H9 (cell line): ENCODE measurements around the gene HMGA1. TPM values are rescaled to one million over a fixed set of nuclear protein-coding genes. Genes with fewer than 3 reads are reported as not detected.

Source experiments
- DNase-seq: peaks from one replicate; pipeline ENCODE4 v3.0.0-alpha.2; 2017
- H2AFZ ChIP-seq: one replicate; pipeline ENCODE4 v1.6.1; 2013; ENCODE audit warnings: mild to moderate bottlenecking, low read length, control low read depth, moderate library complexity
- H2AK5ac ChIP-seq: 2 replicates; pipeline ENCODE4 v1.6.1; 2013; ENCODE audit warnings: low read length, control low read depth, mixed read lengths; ENCODE audit not compliant: insufficient read length
- H2BK120ac ChIP-seq: one replicate; pipeline ENCODE4 v1.6.1; 2013; ENCODE audit warnings: low read depth, mild to moderate bottlenecking, low read length, control low read depth, inconsistent platforms; ENCODE audit not compliant: poor library complexity, severe bottlenecking
- H2BK12ac ChIP-seq: 2 replicates; pipeline ENCODE4 v1.6.1; 2013; ENCODE audit warnings: low read length, control low read depth, mixed read lengths, low read depth; ENCODE audit not compliant: insufficient read length
- H2BK15ac ChIP-seq: 2 replicates; pipeline ENCODE4 v1.6.1; 2013; ENCODE audit warnings: low read depth, low read length, control low read depth
- H2BK20ac ChIP-seq: one replicate; pipeline ENCODE4 v1.6.1; 2013; ENCODE audit warnings: low read depth, mild to moderate bottlenecking, low read length, control low read depth, inconsistent platforms; ENCODE audit not compliant: poor library complexity, severe bottlenecking
- H2BK5ac ChIP-seq: 2 replicates; pipeline ENCODE4 v1.6.1; 2013; ENCODE audit warnings: low read length, control low read depth, mixed read lengths; ENCODE audit not compliant: insufficient read length
- H3K14ac ChIP-seq: 2 replicates; pipeline ENCODE4 v1.6.1; 2013; ENCODE audit warnings: low read length, control low read depth; ENCODE audit not compliant: insufficient read depth
- H3K18ac ChIP-seq: 2 replicates; pipeline ENCODE4 v1.6.1; 2013; ENCODE audit warnings: low read depth, mild to moderate bottlenecking, mixed read lengths, low read length, control low read depth; ENCODE audit not compliant: insufficient read length
- H3K23ac ChIP-seq: 2 replicates; pipeline ENCODE4 v1.6.1; 2013; ENCODE audit warnings: low read length, control low read depth, mixed read lengths, low read depth; ENCODE audit not compliant: insufficient read length
- H3K23me2 ChIP-seq: 2 replicates; pipeline ENCODE4 v1.6.1; 2013; ENCODE audit warnings: low read depth, mild to moderate bottlenecking, mixed read lengths, low read length, control low read depth; ENCODE audit not compliant: insufficient read length, poor library complexity, severe bottlenecking
- H3K27ac ChIP-seq: 2 replicates; pipeline ENCODE4 v1.5.1; 2013; ENCODE audit warnings: low read length, control low read depth, mixed read lengths, low read depth; ENCODE audit not compliant: insufficient read length
- H3K27me3 ChIP-seq: 2 replicates; pipeline ENCODE4 v1.6.1; 2013; ENCODE audit warnings: low read length, control low read depth, inconsistent platforms; ENCODE audit not compliant: insufficient read depth
- H3K4ac ChIP-seq: 2 replicates; pipeline ENCODE4 v1.6.1; 2013; ENCODE audit warnings: low read depth, mild to moderate bottlenecking, control low read depth, inconsistent platforms, low read length, moderate library complexity
- H3K4me1 ChIP-seq: 2 replicates; pipeline ENCODE4 v1.6.1; 2013; ENCODE audit warnings: low read length, control low read depth, inconsistent platforms; ENCODE audit not compliant: insufficient read depth
- H3K4me2 ChIP-seq: 2 replicates; pipeline ENCODE4 v1.6.1; 2013; ENCODE audit warnings: low read length, control low read depth, mixed read lengths; ENCODE audit not compliant: insufficient read length, insufficient read depth
- H3K56ac ChIP-seq: 2 replicates; pipeline ENCODE4 v1.6.1; 2013; ENCODE audit warnings: low read depth, mild to moderate bottlenecking, mixed read lengths, low read length, control low read depth; ENCODE audit not compliant: insufficient read length
- H3K79me1 ChIP-seq: 2 replicates; pipeline ENCODE4 v1.6.1; 2013; ENCODE audit warnings: low read depth, mild to moderate bottlenecking, moderate library complexity, low read length, control low read depth, inconsistent platforms; ENCODE audit not compliant: insufficient read depth, poor library complexity, severe bottlenecking
- H3K79me2 ChIP-seq: 2 replicates; pipeline ENCODE4 v1.6.1; 2013; ENCODE audit warnings: low read length, control low read depth, inconsistent platforms; ENCODE audit not compliant: insufficient read depth
- H3K9ac ChIP-seq: 2 replicates; pipeline ENCODE4 v1.6.1; 2013; ENCODE audit warnings: low read length, control low read depth, mixed read lengths; ENCODE audit not compliant: insufficient read length; ENCODE audit errors: extremely low read depth
- H3K9me3 ChIP-seq: one replicate; pipeline ENCODE4 v1.6.1; 2013; ENCODE audit warnings: low read depth, low read length, inconsistent platforms; ENCODE audit not compliant: control insufficient read depth
- H3T11ph ChIP-seq: one replicate; pipeline ENCODE4 v1.6.1; 2013; ENCODE audit warnings: mild to moderate bottlenecking, low read length, control low read depth, inconsistent platforms
- H4K20me1 ChIP-seq: one replicate; pipeline ENCODE4 v1.6.1; 2013; ENCODE audit not compliant: control insufficient read depth, insufficient read length, insufficient read depth
- H4K5ac ChIP-seq: 2 replicates; pipeline ENCODE4 v1.6.1; 2013; ENCODE audit warnings: low read depth, mild to moderate bottlenecking, mixed read lengths, low read length, control low read depth; ENCODE audit not compliant: insufficient read length
- H4K8ac ChIP-seq: replicated peaks from 2 replicates; pipeline ENCODE4 v1.6.1; 2013; ENCODE audit warnings: low read length, control low read depth, mixed read lengths, low read depth; ENCODE audit not compliant: insufficient read length
- H4K91ac ChIP-seq: 2 replicates; pipeline ENCODE4 v1.6.1; 2013; ENCODE audit warnings: low read depth, mild to moderate bottlenecking, moderate library complexity, mixed read lengths, low read length, control low read depth; ENCODE audit not compliant: insufficient read length
- H3K27ac Mint-ChIP-seq, 3 experiments: 2 replicates in 2 of 3; 3 replicates in 1 of 3; pipeline ENCODE4 v1.8.0; 2020 to 2021; ENCODE audit warnings: mixed read lengths in 3 of 3, mild to moderate bottlenecking in 1 of 3, moderate library complexity in 1 of 3
- H3K27me3 Mint-ChIP-seq: 2 replicates; pipeline ENCODE4 v1.8.0; 2021; ENCODE audit warnings: low read depth, mild to moderate bottlenecking, moderate library complexity, mixed read lengths
- H3K36me3 Mint-ChIP-seq, 3 experiments: 2 replicates in 2 of 3; 3 replicates in 1 of 3; pipeline ENCODE4 v1.8.0; 2020 to 2021; ENCODE audit warnings: low read depth in 3 of 3, mixed read lengths in 3 of 3; ENCODE audit not compliant: insufficient read depth in 1 of 3
- H3K4me1 Mint-ChIP-seq, 2 experiments: 2 replicates each; pipeline ENCODE4 v1.8.0; 2020; ENCODE audit warnings: mixed read lengths in 2 of 2
- H3K4me3 Mint-ChIP-seq, 2 experiments: 2 replicates in 1 of 2; 3 replicates in 1 of 2; pipeline ENCODE4 v1.8.0; 2020 to 2021; ENCODE audit warnings: mild to moderate bottlenecking in 2 of 2, mixed read lengths in 2 of 2, moderate library complexity in 1 of 2
- H3K9me3 Mint-ChIP-seq, 2 experiments: 2 replicates in 1 of 2; 3 replicates in 1 of 2; pipeline ENCODE4 v1.8.0; 2020; ENCODE audit warnings: mild to moderate bottlenecking in 2 of 2, mixed read lengths in 2 of 2, moderate library complexity in 1 of 2
- CTCF ChIP-seq: fragments of 200-600 bp; sonication (generic); conservative IDR thresholded peaks from 3 replicates; pipeline ENCODE4 v1.8.0; 2021; ENCODE audit warnings: antibody characterized with exemption, mild to moderate bottlenecking
- WGBS: extraction: QIAGEN DNeasy Blood & Tissue Kit; methylation state at CpG from one replicate; pipeline ENCODE4 v1.1.7; 2013; ENCODE audit warnings: missing lambda C conversion rate, low lambda C conversion rate, mixed read lengths; ENCODE audit not compliant: insufficient read length; ENCODE audit errors: extremely low coverage; 5-methylcytosine and 5-hydroxymethylcytosine counted together
- total RNA-seq: library from RNA; stranded (reverse); gene quantifications from 2 replicates; pipeline ENCODE4 v1.2.1, GENCODE V29; 2021

The HMGA1 gene
- total RNA-seq, 1 experiment from 2014 or later, result 2,116 TPM

- H3K18ac ChIP-seq, result no peak overlapping the region
- H3T11ph ChIP-seq, result no peak overlapping the region
- no peak overlapping the region for H3K4me2 ChIP-seq
- H2BK20ac ChIP-seq, result no peak overlapping the region
- H3K79me2 ChIP-seq, result peaks cover 28% of the 10 kb centered on the region; the same call in 1 of the 2 replicates
- no peaks in the 10 kb centered on the region for H3K27me3 ChIP-seq
- H3K27ac ChIP-seq, result no peak overlapping the region
- H3K79me1 ChIP-seq, result peaks cover 9% of the 10 kb centered on the region
- H3K23me2 ChIP-seq, result peaks cover 4% of the 10 kb centered on the region
- H2AK5ac ChIP-seq, result no peak overlapping the region
- no peak overlapping the region for H3K14ac ChIP-seq
- H3K27ac Mint-ChIP-seq, result peak overlapping the region in 2 of 3 experiments; percentile 53 to 95; a peak in 4 of 7 replicates
- H4K8ac ChIP-seq, result no peak overlapping the region
- H3K4me1 ChIP-seq, result peaks cover 6% of the 10 kb centered on the region
- no peak overlapping the region for H4K5ac ChIP-seq
- H3K9ac ChIP-seq, result no peak overlapping the region
- H3K9me3 ChIP-seq, result no peaks in the 10 kb centered on the region
- TF ChIP-seq CTCF, result no peak
- H2AFZ ChIP-seq, result no peak overlapping the region
- DNase-seq, result no peak
- H3K9me3 Mint-ChIP-seq, result no peaks in the 10 kb centered on the region; a peak in 1 of 5 replicates
- H2BK12ac ChIP-seq, result no peak overlapping the region
- H2BK15ac ChIP-seq, result no peak overlapping the region
- peaks cover 59 to 80% (median 70%) of the 10 kb centered on the region in 3 experiments for H3K36me3 Mint-ChIP-seq
- H4K91ac ChIP-seq, result no peak overlapping the region
- WGBS, result no CpG with 5 or more reads among the region's 5 CpGs
- peak overlapping the region in 1 of 2 experiments; percentile 53; a peak in 3 of 5 replicates for H3K4me3 Mint-ChIP-seq
- no peak overlapping the region for H3K4ac ChIP-seq
- peaks cover 62 to 82% of the 10 kb centered on the region in 2 experiments for H3K4me1 Mint-ChIP-seq
- no peak overlapping the region for H2BK5ac ChIP-seq
- peaks cover 5% of the 10 kb centered on the region; the same call in 1 of the 2 replicates for H3K27me3 Mint-ChIP-seq
- no peaks in the 10 kb centered on the region for H4K20me1 ChIP-seq
- H2BK120ac ChIP-seq, result no peak overlapping the region
- no peak overlapping the region for H3K23ac ChIP-seq
- H3K56ac ChIP-seq, result no peak overlapping the region
Measured at GRCh38 chr6:34243131-34243771, 6.6 kb downstream of the HMGA1 start.
